Liver (tissue), 9 donors: Measurements from ENCODE around the gene AGPAT4. TPM values are rescaled to one million over a fixed set of nuclear protein-coding genes. Genes with fewer than 3 reads are reported as not detected.

Experiments used
- DNase-seq: peaks from one replicate; pipeline ENCODE4 v3.0.0-alpha.2; 2017; ENCODE audit warnings: low spot score
- H3K27ac ChIP-seq, 2 donors: one replicate each; pipeline ENCODE4 v1.7.0; 2013; ENCODE audit warnings: inconsistent platforms in 2 of 2, low read length in 2 of 2, control low read depth in 1 of 2, low read depth in 1 of 2, mild to moderate bottlenecking in 1 of 2
- H3K27me3 ChIP-seq, 4 donors: one replicate each; pipeline versions ENCODE4 v1.6.1 to v1.7.0; 2013; ENCODE audit warnings: low read length in 3 of 4, inconsistent platforms in 1 of 4, mild to moderate bottlenecking in 1 of 4, moderate library complexity in 1 of 4; ENCODE audit not compliant: control insufficient read depth in 4 of 4, insufficient read depth in 4 of 4
- H3K36me3 ChIP-seq, 4 donors: one replicate each; pipeline versions ENCODE4 v1.6.1 to v1.7.0; 2013; ENCODE audit warnings: low read length in 3 of 4, mild to moderate bottlenecking in 3 of 4, low read depth in 1 of 4, moderate library complexity in 1 of 4; ENCODE audit not compliant: control insufficient read depth in 4 of 4, insufficient read depth in 3 of 4
- H3K4me1 ChIP-seq, 4 donors: one replicate each; pipeline versions ENCODE4 v1.6.1 to v1.7.0; 2013; ENCODE audit warnings: low read length in 3 of 4, mild to moderate bottlenecking in 3 of 4, moderate library complexity in 1 of 4; ENCODE audit not compliant: control insufficient read depth in 4 of 4, insufficient read depth in 4 of 4
- H3K4me3 ChIP-seq, 3 donors: one replicate each; pipeline versions ENCODE4 v1.6.1 to v1.7.0; 2013; ENCODE audit warnings: low read length in 3 of 3, control low read depth in 1 of 3, low read depth in 1 of 3, mild to moderate bottlenecking in 1 of 3
- H3K9ac ChIP-seq, 2 donors: one replicate each; pipeline ENCODE4 v1.7.0; 2013; ENCODE audit warnings: low read length in 2 of 2, mild to moderate bottlenecking in 2 of 2, moderate library complexity in 2 of 2, control low read depth in 1 of 2, low read depth in 1 of 2
- H3K9me3 ChIP-seq, 4 donors: one replicate each; pipeline versions ENCODE4 v1.6.1 to v1.7.0; 2013; ENCODE audit warnings: low read length in 3 of 4; ENCODE audit not compliant: control insufficient read depth in 4 of 4
- EGR1 ChIP-seq, 2 donors: IDR thresholded peaks; 2 replicates each; pipeline ENCODE4 v1.6.1; 2016 to 2018; ENCODE audit warnings: antibody characterized with exemption in 2 of 2, low read depth in 2 of 2
- FOXA1 ChIP-seq: IDR thresholded peaks from 2 replicates; pipeline ENCODE4 v1.6.1; 2016; ENCODE audit warnings: antibody characterized with exemption
- FOXA2 ChIP-seq: IDR thresholded peaks from 2 replicates; pipeline ENCODE4 v1.6.1; 2016; ENCODE audit warnings: antibody characterized with exemption
- GABPA ChIP-seq, 2 donors: IDR thresholded peaks in 1 of 2; conservative IDR thresholded peaks in 1 of 2; 2 replicates each; pipeline ENCODE4 v1.6.1; 2016; ENCODE audit warnings: antibody characterized with exemption in 2 of 2, mild to moderate bottlenecking in 1 of 2, moderate library complexity in 1 of 2
- HNF4A ChIP-seq, 2 donors: conservative IDR thresholded peaks; 2 replicates each; pipeline ENCODE4 v1.6.1; 2016; ENCODE audit warnings: antibody characterized with exemption in 2 of 2, mild to moderate bottlenecking in 2 of 2
- HNF4G ChIP-seq: IDR thresholded peaks from 2 replicates; pipeline ENCODE4 v1.6.1; 2016; ENCODE audit warnings: antibody characterized with exemption
- JUND ChIP-seq, 2 donors: IDR thresholded peaks; 2 replicates each; pipeline ENCODE4 v1.6.1; 2016; ENCODE audit warnings: antibody characterized with exemption in 2 of 2
- NR2F2 ChIP-seq: IDR thresholded peaks from 2 replicates; pipeline ENCODE4 v1.6.1; 2016; ENCODE audit warnings: antibody characterized with exemption
- RAD21 ChIP-seq, 2 donors: IDR thresholded peaks; 2 replicates each; pipeline ENCODE4 v1.6.1; 2016; ENCODE audit warnings: antibody characterized with exemption in 2 of 2, mild to moderate bottlenecking in 2 of 2
- RXRA ChIP-seq, 2 donors: IDR thresholded peaks; 2 replicates each; pipeline ENCODE4 v1.6.1; 2017 to 2018; ENCODE audit warnings: antibody characterized with exemption in 2 of 2, mild to moderate bottlenecking in 1 of 2
- SP1 ChIP-seq: IDR thresholded peaks from 2 replicates; pipeline ENCODE4 v1.6.1; 2018; ENCODE audit warnings: antibody characterized with exemption, mild to moderate bottlenecking
- TAF1 ChIP-seq: conservative IDR thresholded peaks from 2 replicates; pipeline ENCODE4 v1.6.1; 2016; ENCODE audit warnings: antibody characterized with exemption, mild to moderate bottlenecking
- YY1 ChIP-seq: IDR thresholded peaks from 2 replicates; pipeline ENCODE4 v1.6.1; 2016; ENCODE audit warnings: antibody characterized with exemption, mild to moderate bottlenecking
- WGBS: extraction: QIAGEN DNeasy Blood & Tissue Kit; methylation state at CpG from one replicate; pipeline ENCODE4 v1.1.7; 2013; 5-methylcytosine and 5-hydroxymethylcytosine counted together
- polyA plus RNA-seq, 2 donors: library from polyadenylated mRNA; stranded (reverse) in 1 of 2; unstranded in 1 of 2; fragments of 200-250 nt in 1 of 2; fragments of >200 nt in 1 of 2; fragmentation: Nextera tagmentation in 1 of 2; extraction: Ambion mirVana in 1 of 2; gene quantifications; one replicate each; pipeline versions ENCODE4 v1.2.1 to v1.2.3, GENCODE V29; 2013 to 2015
- total RNA-seq, 2 donors: library from RNA; depleted of rRNA; stranded (reverse); fragments of >200 nt; gene quantifications; one replicate each; pipeline ENCODE4 v1.2.3, GENCODE V29; 2014
- TF ChIP-seq, protein P1 (sequence below): IDR thresholded peaks from 2 replicates; pipeline ENCODE4 v1.6.1; 2016; ENCODE audit warnings: antibody characterized with exemption
- TF ChIP-seq, protein P2 (sequence below): IDR thresholded peaks from 2 replicates; pipeline ENCODE4 v1.6.1; 2016; ENCODE audit warnings: antibody characterized with exemption, mild to moderate bottlenecking
- TF ChIP-seq, protein P3 (sequence below): IDR thresholded peaks from 2 replicates; pipeline ENCODE4 v1.6.1; 2016; ENCODE audit warnings: antibody characterized with exemption
- TF ChIP-seq, protein P4 (sequence below): IDR thresholded peaks from 2 replicates; pipeline ENCODE4 v1.6.1; 2016; ENCODE audit warnings: antibody characterized with exemption
- TF ChIP-seq, protein P5 (sequence below): fragments of 150-350 bp; IDR thresholded peaks from 2 replicates; pipeline ENCODE4 v1.5.1; 2017; ENCODE audit warnings: improper control_type of control experiment, low read depth, low read length; ENCODE audit not compliant: missing input control
- donor health status: healthy.
- donor health status: healthy.
- donor health status: healthy.
- donor health status: healthy.
- donor health status: healthy.

AGPAT4 gene
- total and polyA plus RNA-seq, 4 donors: 0.44 to 17.5 (median 0.69) TPM

DNA sequence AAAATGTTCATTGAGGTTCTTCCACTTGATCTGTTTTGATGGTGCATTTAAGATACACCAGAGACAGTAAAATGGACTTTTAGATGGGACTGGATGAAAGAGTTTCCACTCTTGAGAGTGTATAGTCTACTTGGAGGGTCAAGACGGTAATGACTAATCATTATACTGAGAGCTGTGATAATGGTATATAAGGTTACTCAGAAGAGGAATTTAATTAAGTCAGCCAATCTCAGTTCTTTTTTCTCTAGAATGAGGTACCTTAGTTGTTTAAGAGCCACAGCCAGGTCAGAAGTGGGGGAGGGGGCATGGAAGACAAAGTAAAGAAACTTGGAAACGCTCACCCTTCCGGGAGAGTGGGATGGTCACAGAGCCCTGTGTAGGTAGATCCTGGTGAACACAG lies 158.4 kb downstream of the AGPAT4 start:
- Histone ChIP-seq H3K36me3 (peaks cover 7 to 77% (median 49%) of the 10 kb centered on the region in 4 donors), H3K9me3 (peaks cover 0 to 4% (median 0%) of the 10 kb centered on the region in 4 donors), H3K9ac (no peak overlapping the region), H3K4me1 (no peaks in the 10 kb centered on the region), H3K27ac (no peak overlapping the region), H3K4me3 (no peak overlapping the region), H3K27me3 (no peaks in the 10 kb centered on the region)
- WGBS: 96% methylated on average over 3 of the region's 3 CpGs
- DNase-seq: no peak
- TF ChIP-seq SP1: no peak
- TF ChIP-seq, protein P1, sequence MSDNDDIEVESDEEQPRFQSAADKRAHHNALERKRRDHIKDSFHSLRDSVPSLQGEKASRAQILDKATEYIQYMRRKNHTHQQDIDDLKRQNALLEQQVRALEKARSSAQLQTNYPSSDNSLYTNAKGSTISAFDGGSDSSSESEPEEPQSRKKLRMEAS: no peak
- TF ChIP-seq, protein P2, sequence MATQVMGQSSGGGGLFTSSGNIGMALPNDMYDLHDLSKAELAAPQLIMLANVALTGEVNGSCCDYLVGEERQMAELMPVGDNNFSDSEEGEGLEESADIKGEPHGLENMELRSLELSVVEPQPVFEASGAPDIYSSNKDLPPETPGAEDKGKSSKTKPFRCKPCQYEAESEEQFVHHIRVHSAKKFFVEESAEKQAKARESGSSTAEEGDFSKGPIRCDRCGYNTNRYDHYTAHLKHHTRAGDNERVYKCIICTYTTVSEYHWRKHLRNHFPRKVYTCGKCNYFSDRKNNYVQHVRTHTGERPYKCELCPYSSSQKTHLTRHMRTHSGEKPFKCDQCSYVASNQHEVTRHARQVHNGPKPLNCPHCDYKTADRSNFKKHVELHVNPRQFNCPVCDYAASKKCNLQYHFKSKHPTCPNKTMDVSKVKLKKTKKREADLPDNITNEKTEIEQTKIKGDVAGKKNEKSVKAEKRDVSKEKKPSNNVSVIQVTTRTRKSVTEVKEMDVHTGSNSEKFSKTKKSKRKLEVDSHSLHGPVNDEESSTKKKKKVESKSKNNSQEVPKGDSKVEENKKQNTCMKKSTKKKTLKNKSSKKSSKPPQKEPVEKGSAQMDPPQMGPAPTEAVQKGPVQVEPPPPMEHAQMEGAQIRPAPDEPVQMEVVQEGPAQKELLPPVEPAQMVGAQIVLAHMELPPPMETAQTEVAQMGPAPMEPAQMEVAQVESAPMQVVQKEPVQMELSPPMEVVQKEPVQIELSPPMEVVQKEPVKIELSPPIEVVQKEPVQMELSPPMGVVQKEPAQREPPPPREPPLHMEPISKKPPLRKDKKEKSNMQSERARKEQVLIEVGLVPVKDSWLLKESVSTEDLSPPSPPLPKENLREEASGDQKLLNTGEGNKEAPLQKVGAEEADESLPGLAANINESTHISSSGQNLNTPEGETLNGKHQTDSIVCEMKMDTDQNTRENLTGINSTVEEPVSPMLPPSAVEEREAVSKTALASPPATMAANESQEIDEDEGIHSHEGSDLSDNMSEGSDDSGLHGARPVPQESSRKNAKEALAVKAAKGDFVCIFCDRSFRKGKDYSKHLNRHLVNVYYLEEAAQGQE: no peak
- no peak for TF ChIP-seq RAD21 (IDR thresholded peaks at IDR 0.05)
- TF ChIP-seq YY1: no peak
- TF ChIP-seq JUND (IDR thresholded peaks at IDR 0.05): no peak
- no peak for TF ChIP-seq NR2F2
- TF ChIP-seq EGR1 (IDR thresholded peaks at IDR 0.05; ENCODE audit: low read depth in 2 of 2): no peak
- TF ChIP-seq, protein P3, sequence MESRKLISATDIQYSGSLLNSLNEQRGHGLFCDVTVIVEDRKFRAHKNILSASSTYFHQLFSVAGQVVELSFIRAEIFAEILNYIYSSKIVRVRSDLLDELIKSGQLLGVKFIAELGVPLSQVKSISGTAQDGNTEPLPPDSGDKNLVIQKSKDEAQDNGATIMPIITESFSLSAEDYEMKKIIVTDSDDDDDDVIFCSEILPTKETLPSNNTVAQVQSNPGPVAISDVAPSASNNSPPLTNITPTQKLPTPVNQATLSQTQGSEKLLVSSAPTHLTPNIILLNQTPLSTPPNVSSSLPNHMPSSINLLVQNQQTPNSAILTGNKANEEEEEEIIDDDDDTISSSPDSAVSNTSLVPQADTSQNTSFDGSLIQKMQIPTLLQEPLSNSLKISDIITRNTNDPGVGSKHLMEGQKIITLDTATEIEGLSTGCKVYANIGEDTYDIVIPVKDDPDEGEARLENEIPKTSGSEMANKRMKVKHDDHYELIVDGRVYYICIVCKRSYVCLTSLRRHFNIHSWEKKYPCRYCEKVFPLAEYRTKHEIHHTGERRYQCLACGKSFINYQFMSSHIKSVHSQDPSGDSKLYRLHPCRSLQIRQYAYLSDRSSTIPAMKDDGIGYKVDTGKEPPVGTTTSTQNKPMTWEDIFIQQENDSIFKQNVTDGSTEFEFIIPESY: no peak
- no peak for TF ChIP-seq HNF4A (conservative IDR thresholded peaks at IDR 0.05)
- TF ChIP-seq HNF4G: no peak
- TF ChIP-seq FOXA1: no peak

DNA sequence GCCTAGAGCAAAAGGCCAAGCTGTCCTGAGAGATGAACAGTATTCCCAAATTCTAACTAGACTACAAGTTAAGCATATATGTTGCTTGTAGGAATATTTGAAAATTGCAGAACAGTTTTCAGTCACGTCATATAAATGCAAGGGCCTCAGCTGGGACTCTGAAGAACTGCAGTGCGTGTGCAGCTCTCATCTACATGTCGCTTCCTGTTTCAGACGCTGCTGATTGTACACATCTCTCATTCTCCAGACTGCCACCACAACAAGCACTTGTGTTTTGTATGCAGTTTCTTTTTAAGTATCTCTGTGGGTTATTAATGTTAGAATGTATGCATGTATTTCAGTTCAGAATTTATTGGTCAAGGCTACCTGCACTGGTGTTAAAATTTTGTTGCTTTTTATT lies 162.6 kb downstream of the AGPAT4 start:
- WGBS: 83% methylated on average over 4 of the region's 4 CpGs

More for the DNA sequence above, 162.6 kb downstream of the AGPAT4 start:
- no peaks in the 10 kb centered on the region for H3K4me1 ChIP-seq
- no peaks in the 10 kb centered on the region for H3K9me3 ChIP-seq
- no peak overlapping the region for H3K27ac ChIP-seq
- TF ChIP-seq GABPA (IDR thresholded peaks at IDR 0.05 in 1 of 2, conservative IDR thresholded peaks at IDR 0.05 in 1 of 2) (no peak), HNF4A (conservative IDR thresholded peaks at IDR 0.05) (no peak), FOXA2 (no peak), RXRA (IDR thresholded peaks at IDR 0.05) (no peak), JUND (IDR thresholded peaks at IDR 0.05) (no peak), YY1 (no peak), TAF1 (no peak)
- TF ChIP-seq, protein P1: no peak
- TF ChIP-seq, protein P3: no peak
- TF ChIP-seq, protein P2: no peak
- TF ChIP-seq, protein P4, sequence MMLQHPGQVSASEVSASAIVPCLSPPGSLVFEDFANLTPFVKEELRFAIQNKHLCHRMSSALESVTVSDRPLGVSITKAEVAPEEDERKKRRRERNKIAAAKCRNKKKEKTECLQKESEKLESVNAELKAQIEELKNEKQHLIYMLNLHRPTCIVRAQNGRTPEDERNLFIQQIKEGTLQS: no peak
- TF ChIP-seq, protein P5, sequence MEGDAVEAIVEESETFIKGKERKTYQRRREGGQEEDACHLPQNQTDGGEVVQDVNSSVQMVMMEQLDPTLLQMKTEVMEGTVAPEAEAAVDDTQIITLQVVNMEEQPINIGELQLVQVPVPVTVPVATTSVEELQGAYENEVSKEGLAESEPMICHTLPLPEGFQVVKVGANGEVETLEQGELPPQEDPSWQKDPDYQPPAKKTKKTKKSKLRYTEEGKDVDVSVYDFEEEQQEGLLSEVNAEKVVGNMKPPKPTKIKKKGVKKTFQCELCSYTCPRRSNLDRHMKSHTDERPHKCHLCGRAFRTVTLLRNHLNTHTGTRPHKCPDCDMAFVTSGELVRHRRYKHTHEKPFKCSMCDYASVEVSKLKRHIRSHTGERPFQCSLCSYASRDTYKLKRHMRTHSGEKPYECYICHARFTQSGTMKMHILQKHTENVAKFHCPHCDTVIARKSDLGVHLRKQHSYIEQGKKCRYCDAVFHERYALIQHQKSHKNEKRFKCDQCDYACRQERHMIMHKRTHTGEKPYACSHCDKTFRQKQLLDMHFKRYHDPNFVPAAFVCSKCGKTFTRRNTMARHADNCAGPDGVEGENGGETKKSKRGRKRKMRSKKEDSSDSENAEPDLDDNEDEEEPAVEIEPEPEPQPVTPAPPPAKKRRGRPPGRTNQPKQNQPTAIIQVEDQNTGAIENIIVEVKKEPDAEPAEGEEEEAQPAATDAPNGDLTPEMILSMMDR: no peak
- H3K27me3 ChIP-seq: no peaks in the 10 kb centered on the region
- no peak overlapping the region for H3K9ac ChIP-seq
- peaks cover 16 to 89% (median 70%) of the 10 kb centered on the region in 4 donors for H3K36me3 ChIP-seq
- DNase-seq: no peak
- no peak overlapping the region for H3K4me3 ChIP-seq
